HCT116 (cell line): Measurements from ENCODE around the gene PCDH1. TPM values are rescaled to one million over a fixed set of nuclear protein-coding genes. Genes with fewer than 3 reads are reported as not detected.

Source experiments
- ATAC-seq: fragments of 200-7000 bp; cut with Tn5 transposase; 2 replicates; pipeline ENCODE4 v1.9.1; 2020; ENCODE audit warnings: mild to moderate bottlenecking, moderate library complexity
- BruUV-seq: library from RNA; stranded (reverse); fragments of 400-500 nt; replicated peaks from 2 replicates; lab custom pipeline; 2021; lab: Mats Ljungman, UMichigan
- CTCF ChIA-PET: fragments of 300-600 bp; sonication (Branson Sonifier 250); formaldehyde crosslinking; loops from one replicate; lab custom pipeline; 2021; ENCODE audit warnings: antibody characterized with exemption; lab: Charles Lee
- POLR2A ChIA-PET: fragments of 300-600, 350-600 bp; sonication (Branson Sonifier 250); formaldehyde crosslinking; loops from one replicate; lab custom pipeline; 2021; ENCODE audit warnings: antibody characterized with exemption; lab: Charles Lee
- RAD21 ChIA-PET, 2 experiments: fragments of 300-600 bp; sonication (Branson Sonifier 250); formaldehyde crosslinking; loops; one replicate each; lab custom pipeline; 2023; ENCODE audit warnings: low total read pairs in 2 of 2; ENCODE audit not compliant: uncharacterized antibody in 2 of 2, unreplicated experiment in 2 of 2, low non-redundant PET in 1 of 2; lab: Charles Lee
- DNase-seq: peaks from one replicate; pipeline ENCODE4 v3.0.0-alpha.2; 2010; ENCODE audit warnings: low read depth, low spot score
- H2AFZ ChIP-seq: fragments of 200-600 bp; shearing (Covaris generic), sonication (generic); 2 replicates; pipeline ENCODE4 v1.6.1; 2017; ENCODE audit warnings: low read depth, mixed run types, mixed read lengths, antibody characterized with exemption, low read length; ENCODE audit not compliant: poor library complexity, severe bottlenecking
- H3K27ac ChIP-seq: 2 replicates; pipeline ENCODE4 v1.5.1; 2012; ENCODE audit warnings: low read depth, low read length
- H3K27me3 ChIP-seq: fragments of 200-600 bp; sonication (generic); 2 replicates; pipeline ENCODE4 v1.6.1; 2016; ENCODE audit warnings: mixed run types, low read length, mixed read lengths; ENCODE audit not compliant: insufficient read depth
- H3K36me3 ChIP-seq, 2 experiments: fragments of 200-500 bp in 1 of 2; fragments of 200-600 bp in 1 of 2; sonication (Bioruptor generic) in 1 of 2; sonication (generic) in 1 of 2; 2 replicates each; pipeline versions ENCODE4 v1.5.1 to v1.6.1; 2014 to 2016; ENCODE audit warnings: low read length in 2 of 2, inconsistent platforms in 1 of 2, mixed read lengths in 1 of 2, mixed run types in 1 of 2; ENCODE audit not compliant: insufficient read depth in 2 of 2, control insufficient read depth in 1 of 2
- H3K4me1 ChIP-seq, 2 experiments: fragments of 200-600 bp in 1 of 2; sonication (generic) in 1 of 2; 2 replicates each; pipeline versions ENCODE4 v1.5.1 to v1.6.1; 2012 to 2017; ENCODE audit warnings: low read length in 2 of 2, inconsistent platforms in 1 of 2, mild to moderate bottlenecking in 1 of 2, mixed read lengths in 1 of 2, mixed run types in 1 of 2, moderate library complexity in 1 of 2; ENCODE audit not compliant: insufficient read depth in 2 of 2, control insufficient read depth in 1 of 2
- H3K4me2 ChIP-seq: fragments of 200-600 bp; sonication (generic); 2 replicates; pipeline ENCODE4 v1.6.1; 2017; ENCODE audit warnings: mixed run types, low read length, mixed read lengths
- H3K4me3 ChIP-seq, 2 experiments: fragments of 200-600 bp in 1 of 2; sonication (generic) in 1 of 2; replicated peaks in 1 of 2; 2 replicates each; pipeline ENCODE4 v1.5.1; 2011 to 2016; ENCODE audit warnings: low read length in 2 of 2, control low read depth in 1 of 2, low read depth in 1 of 2, mild to moderate bottlenecking in 1 of 2, mixed read lengths in 1 of 2, mixed run types in 1 of 2
- H3K79me2 ChIP-seq: fragments of 200-600 bp; sonication (generic); 2 replicates; pipeline ENCODE4 v1.6.1; 2017; ENCODE audit warnings: mild to moderate bottlenecking, mixed run types, low read length, moderate library complexity, mixed read lengths; ENCODE audit not compliant: insufficient read depth
- H3K9ac ChIP-seq: fragments of 200-600 bp; sonication (generic); 2 replicates; pipeline ENCODE4 v1.6.1; 2016; ENCODE audit warnings: low read length, mixed read lengths
- H3K9me2 ChIP-seq: fragments of 200-600 bp; sonication (generic), shearing (Covaris generic); 2 replicates; pipeline ENCODE4 v1.6.1; 2017; ENCODE audit warnings: mixed run types, mild to moderate bottlenecking, moderate library complexity; ENCODE audit not compliant: insufficient read depth
- H3K9me3 ChIP-seq, 2 experiments: fragments of 200-500 bp in 1 of 2; fragments of 200-600 bp in 1 of 2; sonication (Bioruptor generic) in 1 of 2; sonication (generic) in 1 of 2; 2 replicates each; pipeline ENCODE4 v1.6.1; 2014 to 2017; ENCODE audit warnings: low read length in 2 of 2, mixed read lengths in 2 of 2, inconsistent platforms in 1 of 2, low read depth in 1 of 2, mild to moderate bottlenecking in 1 of 2, mixed run types in 1 of 2, moderate library complexity in 1 of 2; ENCODE audit not compliant: control insufficient read depth in 1 of 2, insufficient read depth in 1 of 2
- H4K20me1 ChIP-seq: fragments of 200-600 bp; sonication (generic), shearing (Covaris generic); 2 replicates; pipeline ENCODE4 v1.6.1; 2017; ENCODE audit warnings: mixed run types, mild to moderate bottlenecking, moderate library complexity; ENCODE audit not compliant: insufficient read depth
- RAD21 ChIP-seq: IDR thresholded peaks from 2 replicates; pipeline ENCODE4 v1.6.1; 2012; ENCODE audit warnings: low read depth, mild to moderate bottlenecking
- intact Hi-C: fragments of 100-400 bp; cut with micrococcal nuclease; formaldehyde crosslinking; loops from 2 replicates; pipeline ENCODE4 v1.10.0; 2022
- total RNA-seq: library from RNA; stranded (reverse); gene quantifications from one replicate; pipeline ENCODE4 v1.2.1, GENCODE V29; 2021; ENCODE audit not compliant: unreplicated experiment
- TF ChIP-seq, protein P1 (sequence below), 3 experiments: fragments of 200-600 bp in 1 of 3; sonication (generic) in 1 of 3; IDR thresholded peaks in 2 of 3; conservative IDR thresholded peaks in 1 of 3; 2 replicates each; pipeline ENCODE4 v1.5.1; 2012 to 2017; ENCODE audit warnings: low read depth in 2 of 3, low read length in 2 of 3, antibody characterized with exemption in 1 of 3, borderline replicate concordance in 1 of 3, control low read depth in 1 of 3, mild to moderate bottlenecking in 1 of 3, mixed read lengths in 1 of 3, mixed run types in 1 of 3, moderate library complexity in 1 of 3; ENCODE audit not compliant: insufficient read depth in 1 of 3

PCDH1 gene
- total RNA-seq, 1 experiment from 2014 or later = 24.2 TPM

- no peak overlapping the region for H3K9ac ChIP-seq
- H3K79me2 ChIP-seq = no peaks in the 10 kb centered on the region
- ChIA-PET RAD21 (no interaction called here), CTCF (interaction anchor here (1.0 to 1.5 kb wide), 3 partner anchors 8 to 10 kb away, joined by 3 to 6 read pairs (median 5); no protein-coding TSS in a partner anchor), POLR2A (no interaction called here)
- DNase-seq (no peak), ATAC-seq (no peak)
- no peaks in the 10 kb centered on the region for H4K20me1 ChIP-seq
- H3K27me3 ChIP-seq = peaks cover 18% of the 10 kb centered on the region
- TF ChIP-seq, protein P1, sequence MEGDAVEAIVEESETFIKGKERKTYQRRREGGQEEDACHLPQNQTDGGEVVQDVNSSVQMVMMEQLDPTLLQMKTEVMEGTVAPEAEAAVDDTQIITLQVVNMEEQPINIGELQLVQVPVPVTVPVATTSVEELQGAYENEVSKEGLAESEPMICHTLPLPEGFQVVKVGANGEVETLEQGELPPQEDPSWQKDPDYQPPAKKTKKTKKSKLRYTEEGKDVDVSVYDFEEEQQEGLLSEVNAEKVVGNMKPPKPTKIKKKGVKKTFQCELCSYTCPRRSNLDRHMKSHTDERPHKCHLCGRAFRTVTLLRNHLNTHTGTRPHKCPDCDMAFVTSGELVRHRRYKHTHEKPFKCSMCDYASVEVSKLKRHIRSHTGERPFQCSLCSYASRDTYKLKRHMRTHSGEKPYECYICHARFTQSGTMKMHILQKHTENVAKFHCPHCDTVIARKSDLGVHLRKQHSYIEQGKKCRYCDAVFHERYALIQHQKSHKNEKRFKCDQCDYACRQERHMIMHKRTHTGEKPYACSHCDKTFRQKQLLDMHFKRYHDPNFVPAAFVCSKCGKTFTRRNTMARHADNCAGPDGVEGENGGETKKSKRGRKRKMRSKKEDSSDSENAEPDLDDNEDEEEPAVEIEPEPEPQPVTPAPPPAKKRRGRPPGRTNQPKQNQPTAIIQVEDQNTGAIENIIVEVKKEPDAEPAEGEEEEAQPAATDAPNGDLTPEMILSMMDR (IDR thresholded peaks at IDR 0.05 in 2 of 3, conservative IDR thresholded peaks at IDR 0.05 in 1 of 3; ENCODE audit: borderline replicate concordance in 1 of 3, insufficient read depth in 1 of 3, low read depth in 2 of 3, low read length in 2 of 3) = no peak
- TF ChIP-seq RAD21 = no peak
- no peaks in the 10 kb centered on the region for H3K9me3 ChIP-seq
- intact Hi-C loops = no loop called here
- H3K27ac ChIP-seq = no peak overlapping the region
- H3K4me3 ChIP-seq = no peak overlapping the region
- H3K4me1 ChIP-seq = no peaks in the 10 kb centered on the region
- H3K36me3 ChIP-seq = no peaks in the 10 kb centered on the region
- no peak overlapping the region for H3K4me2 ChIP-seq
- no peaks in the 10 kb centered on the region for H3K9me2 ChIP-seq
- BruUV-seq = no TSS peak
- no peak overlapping the region for H2AFZ ChIP-seq
Measured at GRCh38 chr5:141804475-141804874, 73.7 kb downstream of the PCDH1 start.

Other genes starting within 250 kb of the PCDH1 start
- gene HDAC3, start 241.6 kb downstream of the PCDH1 start, total RNA-seq = 91.9 TPM
- gene RELL2, start 241.4 kb downstream of the PCDH1 start, total RNA-seq = 8.7 TPM
- gene FCHSD1, start 227.0 kb downstream of the PCDH1 start, total RNA-seq = 37.2 TPM
- gene ARAP3, start 196.2 kb downstream of the PCDH1 start, total RNA-seq = 15.1 TPM
- gene DELE1, start 45.5 kb upstream of the PCDH1 start, total RNA-seq = 74.1 TPM
- 0.02 TPM for gene PCDH12, start 79.8 kb upstream of the PCDH1 start, total RNA-seq
- gene RNF14, start 90.7 kb upstream of the PCDH1 start, total RNA-seq = 37.5 TPM
- gene GNPDA1, start 134.6 kb upstream of the PCDH1 start, total RNA-seq = 45.6 TPM
- gene NDFIP1, start 230.4 kb upstream of the PCDH1 start, total RNA-seq = 37.8 TPM